ENCODE data around the gene NSUN6.

Gene NSUN6

GRCh38 chr10:18539335-18539734 lies 112.1 kb downstream of the NSUN6 start:
- H3K27ac ChIP-seq (ENCODE audit: low read depth, low read length) = no peak overlapping the region
- H3K79me2 ChIP-seq (ENCODE audit: control insufficient read depth, insufficient read depth, low read length, unreplicated experiment) = no peaks in the 10 kb centered on the region
- no peaks in the 10 kb centered on the region for H3K4me1 ChIP-seq (ENCODE audit: control insufficient read depth, insufficient read depth, low read length, unreplicated experiment)
- no peaks in the 10 kb centered on the region for H3K27me3 ChIP-seq (ENCODE audit: insufficient read depth, low read length)
- peaks cover 10% of the 10 kb centered on the region for H3K36me3 ChIP-seq (ENCODE audit: insufficient read depth, low read length)
- no peak overlapping the region for H2AFZ ChIP-seq (ENCODE audit: low read length, unreplicated experiment)
- H3K4me3 ChIP-seq (ENCODE audit: low read depth, low read length) = no peak overlapping the region

DNA sequence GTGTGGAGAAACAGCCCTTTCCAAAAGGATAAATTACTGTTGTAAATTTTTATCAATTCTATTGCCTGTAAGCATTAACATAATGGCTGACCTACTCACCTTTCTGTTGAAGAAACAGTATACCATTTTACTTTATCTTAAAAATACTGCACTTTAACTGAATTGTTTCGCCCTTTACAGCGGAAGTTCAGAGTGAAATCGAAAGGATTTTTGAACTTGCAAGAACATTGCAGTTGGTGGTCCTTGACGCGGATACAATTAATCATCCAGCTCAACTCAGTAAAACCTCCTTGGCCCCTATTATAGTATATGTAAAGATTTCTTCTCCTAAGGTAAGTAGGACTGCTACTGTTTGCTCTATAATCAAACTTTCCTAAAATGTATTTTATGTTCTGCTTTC lies 117.5 kb downstream of the NSUN6 start:
- H3K27me3 ChIP-seq (ENCODE audit: insufficient read depth, low read length) = no peaks in the 10 kb centered on the region
- no peak overlapping the region for H2AFZ ChIP-seq (ENCODE audit: low read length, unreplicated experiment)
- H3K79me2 ChIP-seq (ENCODE audit: control insufficient read depth, insufficient read depth, low read length, unreplicated experiment) = no peaks in the 10 kb centered on the region
- H3K4me3 ChIP-seq (ENCODE audit: low read depth, low read length) = no peak overlapping the region
- 0 out of 2 replicates have a peak, but pooled peaks cover 6% of the 10 kb centered on the region for H3K36me3 ChIP-seq (ENCODE audit: insufficient read depth, low read length)
- no peak overlapping the region for H3K27ac ChIP-seq (ENCODE audit: low read depth, low read length)
- no peaks in the 10 kb centered on the region for H3K4me1 ChIP-seq (ENCODE audit: control insufficient read depth, insufficient read depth, low read length, unreplicated experiment)

- no peaks in the 10 kb centered on the region for H3K4me1 ChIP-seq (ENCODE audit: control insufficient read depth, insufficient read depth, low read length, unreplicated experiment)
- 0 out of 2 replicates have a peak, but pooled peaks cover 6% of the 10 kb centered on the region for H3K36me3 ChIP-seq (ENCODE audit: insufficient read depth, low read length)
- H2AFZ ChIP-seq (ENCODE audit: low read length, unreplicated experiment) = no peak overlapping the region
- H3K79me2 ChIP-seq (ENCODE audit: control insufficient read depth, insufficient read depth, low read length, unreplicated experiment) = no peaks in the 10 kb centered on the region
- no peaks in the 10 kb centered on the region for H3K27me3 ChIP-seq (ENCODE audit: insufficient read depth, low read length)
- H3K27ac ChIP-seq (ENCODE audit: low read depth, low read length) = no peak overlapping the region
- no peak overlapping the region for H3K4me3 ChIP-seq (ENCODE audit: low read depth, low read length)
Observed at GRCh38 chr10:18532881-18533535, 118.4 kb downstream of the NSUN6 start.

GRCh38 chr10:18528292-18528691 lies 123.1 kb downstream of the NSUN6 start:
- no peaks in the 10 kb centered on the region for H3K4me1 ChIP-seq (ENCODE audit: control insufficient read depth, insufficient read depth, low read length, unreplicated experiment)
- no peaks in the 10 kb centered on the region for H3K27me3 ChIP-seq (ENCODE audit: insufficient read depth, low read length)
- H3K36me3 ChIP-seq (ENCODE audit: insufficient read depth, low read length) = 0 out of 2 replicates have a peak, but pooled peaks cover 2% of the 10 kb centered on the region
- H3K4me3 ChIP-seq (ENCODE audit: low read depth, low read length) = no peak overlapping the region
- no peak overlapping the region for H3K27ac ChIP-seq (ENCODE audit: low read depth, low read length)
- no peaks in the 10 kb centered on the region for H3K79me2 ChIP-seq (ENCODE audit: control insufficient read depth, insufficient read depth, low read length, unreplicated experiment)
- no peak overlapping the region for H2AFZ ChIP-seq (ENCODE audit: low read length, unreplicated experiment)

GRCh38 chr10:18527687-18528086 lies 123.7 kb downstream of the NSUN6 start:
- Histone ChIP-seq H3K4me3 (ENCODE audit: low read depth, low read length) (no peak overlapping the region), H3K36me3 (ENCODE audit: insufficient read depth, low read length) (0 out of 2 replicates have a peak, but pooled peaks cover 2% of the 10 kb centered on the region), H3K27me3 (ENCODE audit: insufficient read depth, low read length) (no peaks in the 10 kb centered on the region), H2AFZ (ENCODE audit: low read length, unreplicated experiment) (no peak overlapping the region), H3K27ac (ENCODE audit: low read depth, low read length) (no peak overlapping the region), H3K79me2 (ENCODE audit: control insufficient read depth, insufficient read depth, low read length, unreplicated experiment) (no peaks in the 10 kb centered on the region), H3K4me1 (ENCODE audit: control insufficient read depth, insufficient read depth, low read length, unreplicated experiment) (no peaks in the 10 kb centered on the region)

GRCh38 chr10:18523858-18524257 lies 127.5 kb downstream of the NSUN6 start:
- H3K4me3 ChIP-seq (ENCODE audit: low read depth, low read length) = no peak overlapping the region
- H3K36me3 ChIP-seq (ENCODE audit: insufficient read depth, low read length) = no peaks in the 10 kb centered on the region
- no peaks in the 10 kb centered on the region for H3K79me2 ChIP-seq (ENCODE audit: control insufficient read depth, insufficient read depth, low read length, unreplicated experiment)

GRCh38 chr10:18523025-18523424 lies 128.4 kb downstream of the NSUN6 start:
- Histone ChIP-seq H2AFZ (ENCODE audit: low read length, unreplicated experiment) (no peak overlapping the region), H3K36me3 (ENCODE audit: insufficient read depth, low read length) (no peaks in the 10 kb centered on the region), H3K4me3 (ENCODE audit: low read depth, low read length) (no peak overlapping the region), H3K27ac (ENCODE audit: low read depth, low read length) (no peak overlapping the region), H3K27me3 (ENCODE audit: insufficient read depth, low read length) (no peaks in the 10 kb centered on the region), H3K79me2 (ENCODE audit: control insufficient read depth, insufficient read depth, low read length, unreplicated experiment) (no peaks in the 10 kb centered on the region), H3K4me1 (ENCODE audit: control insufficient read depth, insufficient read depth, low read length, unreplicated experiment) (no peaks in the 10 kb centered on the region)

More at GRCh38 chr10:18523858-18524257, 127.5 kb downstream of the NSUN6 start:
- H3K4me1 ChIP-seq (ENCODE audit: control insufficient read depth, insufficient read depth, low read length, unreplicated experiment) = no peaks in the 10 kb centered on the region
- H2AFZ ChIP-seq (ENCODE audit: low read length, unreplicated experiment) = no peak overlapping the region
- no peak overlapping the region for H3K27ac ChIP-seq (ENCODE audit: low read depth, low read length)
- H3K27me3 ChIP-seq (ENCODE audit: insufficient read depth, low read length) = no peaks in the 10 kb centered on the region

- no peaks in the 10 kb centered on the region for H3K79me2 ChIP-seq (ENCODE audit: control insufficient read depth, insufficient read depth, low read length, unreplicated experiment)
- no peaks in the 10 kb centered on the region for H3K4me1 ChIP-seq (ENCODE audit: control insufficient read depth, insufficient read depth, low read length, unreplicated experiment)
- no peaks in the 10 kb centered on the region for H3K36me3 ChIP-seq (ENCODE audit: insufficient read depth, low read length)
- no peak overlapping the region for H3K4me3 ChIP-seq (ENCODE audit: low read depth, low read length)
- H3K27me3 ChIP-seq (ENCODE audit: insufficient read depth, low read length) = no peaks in the 10 kb centered on the region
- H2AFZ ChIP-seq (ENCODE audit: low read length, unreplicated experiment) = no peak overlapping the region
- H3K27ac ChIP-seq (ENCODE audit: low read depth, low read length) = no peak overlapping the region
Observed at GRCh38 chr10:18516851-18517250, 134.5 kb downstream of the NSUN6 start.

GRCh38 chr10:18514537-18514936 lies 136.8 kb downstream of the NSUN6 start:
- Histone ChIP-seq H3K27me3 (ENCODE audit: insufficient read depth, low read length) (no peaks in the 10 kb centered on the region), H3K27ac (ENCODE audit: low read depth, low read length) (no peak overlapping the region), H3K4me3 (ENCODE audit: low read depth, low read length) (no peak overlapping the region), H2AFZ (ENCODE audit: low read length, unreplicated experiment) (no peak overlapping the region), H3K4me1 (ENCODE audit: control insufficient read depth, insufficient read depth, low read length, unreplicated experiment) (no peaks in the 10 kb centered on the region), H3K79me2 (ENCODE audit: control insufficient read depth, insufficient read depth, low read length, unreplicated experiment) (no peaks in the 10 kb centered on the region), H3K36me3 (ENCODE audit: insufficient read depth, low read length) (no peaks in the 10 kb centered on the region)

DNA sequence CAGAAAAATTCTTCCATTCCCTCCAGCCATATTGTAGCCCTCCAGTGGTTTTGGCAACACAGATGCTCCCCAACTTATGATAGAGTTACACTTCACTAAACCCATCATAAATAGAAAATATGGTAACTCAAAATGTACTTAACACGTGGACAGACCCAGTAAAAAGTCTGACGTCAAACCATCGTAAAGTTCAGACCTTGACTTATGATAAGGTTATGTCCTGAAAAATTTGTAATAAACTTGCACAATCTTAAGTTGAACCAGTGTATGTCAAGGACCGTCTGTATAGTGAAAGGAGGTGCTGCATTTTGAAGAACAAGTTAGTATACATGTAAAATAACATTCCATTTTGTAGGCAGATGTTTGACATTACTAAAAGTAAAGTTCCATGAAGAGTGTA lies 142.8 kb downstream of the NSUN6 start:
- H3K36me3 ChIP-seq (ENCODE audit: insufficient read depth, low read length) = no peaks in the 10 kb centered on the region
- H3K4me1 ChIP-seq (ENCODE audit: control insufficient read depth, insufficient read depth, low read length, unreplicated experiment) = no peaks in the 10 kb centered on the region
- no peaks in the 10 kb centered on the region for H3K79me2 ChIP-seq (ENCODE audit: control insufficient read depth, insufficient read depth, low read length, unreplicated experiment)
- H2AFZ ChIP-seq (ENCODE audit: low read length, unreplicated experiment) = no peak overlapping the region
- no peaks in the 10 kb centered on the region for H3K27me3 ChIP-seq (ENCODE audit: insufficient read depth, low read length)
- H3K27ac ChIP-seq (ENCODE audit: low read depth, low read length) = no peak overlapping the region
- H3K4me3 ChIP-seq (ENCODE audit: low read depth, low read length) = no peak overlapping the region

DNA sequence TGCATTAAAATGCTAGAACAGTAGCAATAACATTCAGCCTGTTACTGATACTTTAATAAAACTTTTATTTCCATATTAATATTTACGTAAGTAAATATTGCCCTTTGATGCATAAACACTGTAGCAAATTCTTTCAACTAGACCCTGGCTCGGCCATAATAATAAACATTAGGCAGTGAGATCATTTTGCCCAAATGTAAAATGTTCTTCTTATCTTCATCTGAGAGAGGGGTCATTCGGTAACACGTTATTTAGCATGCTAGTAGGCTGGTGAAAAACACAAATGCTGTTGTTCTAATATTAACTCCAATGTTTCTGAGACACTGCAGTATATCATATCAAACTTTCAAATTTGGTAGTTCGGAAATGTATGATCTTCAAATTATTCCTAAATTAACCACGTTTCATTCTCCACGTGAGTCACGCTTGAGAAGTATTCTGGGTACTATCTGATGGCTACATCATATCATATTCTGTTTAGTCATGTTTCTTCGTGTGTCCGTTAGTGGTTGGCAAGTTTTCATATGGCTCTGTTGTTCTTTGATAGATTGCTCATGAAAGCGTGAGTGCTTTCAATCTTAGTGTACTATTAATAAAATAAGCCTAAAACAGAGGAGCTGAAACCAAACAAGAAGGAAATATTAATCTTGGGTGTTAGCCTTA lies 145.8 kb downstream of the NSUN6 start:
- peaks cover 7% of the 10 kb centered on the region for H3K4me1 ChIP-seq (ENCODE audit: control insufficient read depth, insufficient read depth, low read length, unreplicated experiment)
- no peak overlapping the region for H2AFZ ChIP-seq (ENCODE audit: low read length, unreplicated experiment)
- no peak overlapping the region for H3K4me3 ChIP-seq (ENCODE audit: low read depth, low read length)
- H3K27me3 ChIP-seq (ENCODE audit: insufficient read depth, low read length) = no peaks in the 10 kb centered on the region
- H3K79me2 ChIP-seq (ENCODE audit: control insufficient read depth, insufficient read depth, low read length, unreplicated experiment) = no peaks in the 10 kb centered on the region
- H3K36me3 ChIP-seq (ENCODE audit: insufficient read depth, low read length) = no peaks in the 10 kb centered on the region
- H3K27ac ChIP-seq (ENCODE audit: low read depth, low read length) = no peak overlapping the region

Data from ACC112 (cell line).